HepG2 (cell line): ENCODE results near the gene SATB2. TPM values are rescaled to one million over a fixed set of nuclear protein-coding genes. Genes with fewer than 3 reads are reported as not detected.

ENCODE experiments used
- KLF11 ChIP-seq: IDR thresholded peaks from 2 replicates; pipeline ENCODE4 v1.6.1; 2016; ENCODE audit warnings: missing compliant biosample characterization
- SCMH1 ChIP-seq: sonication (generic); formaldehyde crosslinking; IDR thresholded peaks from 2 replicates; pipeline ENCODE4 v1.9.0; 2021; ENCODE audit warnings: missing genetic modification reagents, mild to moderate bottlenecking, borderline replicate concordance
- SIN3A ChIP-seq: IDR thresholded peaks from 2 replicates; pipeline ENCODE4 v1.6.1; 2011; ENCODE audit warnings: low read depth, mild to moderate bottlenecking, control low read depth, low read length, borderline replicate concordance
- SMC3 ChIP-seq: IDR thresholded peaks from 2 replicates; pipeline ENCODE4 v1.6.1; 2011; ENCODE audit warnings: low read length, improper control_type of control experiment
- TAF1 ChIP-seq: sonication (generic); formaldehyde crosslinking; IDR thresholded peaks from 2 replicates; pipeline ENCODE4 v1.4.0; 2020; ENCODE audit warnings: missing genetic modification reagents
- TOE1 ChIP-seq: sonication (generic); formaldehyde crosslinking; IDR thresholded peaks from 2 replicates; pipeline ENCODE4 v1.4.0; 2020; ENCODE audit warnings: mild to moderate bottlenecking, missing genetic modification reagents
- ZNF224 ChIP-seq: sonication (generic); formaldehyde crosslinking; IDR thresholded peaks from 2 replicates; pipeline ENCODE4 v1.5.0; 2020; ENCODE audit warnings: mild to moderate bottlenecking, missing genetic modification reagents
- ZNF329 ChIP-seq: sonication (generic); formaldehyde crosslinking; IDR thresholded peaks from 2 replicates; pipeline ENCODE4 v1.9.0; 2021; ENCODE audit warnings: low read depth, mild to moderate bottlenecking, missing genetic modification reagents
- ZNF407 ChIP-seq: sonication (generic); formaldehyde crosslinking; IDR thresholded peaks from one replicate; pipeline ENCODE4 v1.5.1; 2020; ENCODE audit warnings: mild to moderate bottlenecking, missing genetic modification reagents; ENCODE audit errors: not compliant biosample characterization
- ZNF547 ChIP-seq: sonication (generic); formaldehyde crosslinking; IDR thresholded peaks from 2 replicates; pipeline ENCODE4 v1.5.1; 2020; ENCODE audit warnings: mild to moderate bottlenecking, missing genetic modification reagents
- ZNF614 ChIP-seq: IDR thresholded peaks from 2 replicates; pipeline ENCODE4 v1.6.1; 2018; ENCODE audit warnings: missing biosample characterization, missing genetic modification reagents, inconsistent platforms, borderline replicate concordance
- polyA plus RNA-seq, 8 experiments: library from polyadenylated mRNA; depleted of rRNA in 3 of 8; stranded (reverse) in 7 of 8; unstranded in 1 of 8; fragments of >200 nt; fragmentation: Illumina TruSeq in 4 of 8; extraction: Trizol in 4 of 8; gene quantifications; 2 replicates each; pipeline versions ENCODE4 v1.2.1 to v1.2.3, GENCODE V29; 2011 to 2016; ENCODE audit warnings: low read depth in 4 of 8, missing spikeins in 1 of 8, mixed read lengths in 1 of 8; ENCODE audit not compliant: insufficient read depth in 1 of 8
- total RNA-seq, 5 experiments: library from RNA; depleted of rRNA; stranded (reverse); fragments of >200 nt; fragmentation: Illumina TruSeq; extraction: Trizol; gene quantifications; 2 replicates each; pipeline ENCODE4 v1.2.3, GENCODE V29; 2016; ENCODE audit warnings: low read depth in 1 of 5
- TF ChIP-seq, protein P1 (sequence below): IDR thresholded peaks from 2 replicates; pipeline ENCODE4 v1.6.1; 2012; ENCODE audit warnings: low read depth, low read length, improper control_type of control experiment
- TF ChIP-seq, protein P2 (sequence below): sonication (generic); formaldehyde crosslinking; IDR thresholded peaks from 2 replicates; pipeline ENCODE4 v1.4.0; 2020; ENCODE audit warnings: mild to moderate bottlenecking, low read depth, missing genetic modification reagents
- TF ChIP-seq, protein P3 (sequence below): sonication (generic); formaldehyde crosslinking; IDR thresholded peaks from 2 replicates; pipeline ENCODE4; 2020; ENCODE audit warnings: missing genetic modification reagents, mild to moderate bottlenecking, borderline replicate concordance

The SATB2 gene
- total and polyA plus RNA-seq, 2 of the 13 experiments (the other 11 are each of a cell fraction or from before 2014, with no cell fraction given): 2.5 to 5.5 TPM

GRCh38 chr2:199459286-199460100 lies 1.8 kb upstream of the SATB2 start (continued):
- peak; percentile 41 for TF ChIP-seq ZNF407
- peak; percentile 35; the same call in 1 of the 2 replicates for TF ChIP-seq KLF11 (CRISPR knock-in tag)
- TF ChIP-seq SCMH1 (CRISPR knock-in tag): no peak
- peak; percentile 82; the same call in 1 of the 2 replicates for TF ChIP-seq ZNF614 (CRISPR knock-in tag)
- TF ChIP-seq ZNF224 (CRISPR knock-in tag): peak; percentile 60
- peak; percentile 4; the same call in 1 of the 2 replicates for TF ChIP-seq ZNF329 (CRISPR knock-in tag)
- TF ChIP-seq, protein P1, sequence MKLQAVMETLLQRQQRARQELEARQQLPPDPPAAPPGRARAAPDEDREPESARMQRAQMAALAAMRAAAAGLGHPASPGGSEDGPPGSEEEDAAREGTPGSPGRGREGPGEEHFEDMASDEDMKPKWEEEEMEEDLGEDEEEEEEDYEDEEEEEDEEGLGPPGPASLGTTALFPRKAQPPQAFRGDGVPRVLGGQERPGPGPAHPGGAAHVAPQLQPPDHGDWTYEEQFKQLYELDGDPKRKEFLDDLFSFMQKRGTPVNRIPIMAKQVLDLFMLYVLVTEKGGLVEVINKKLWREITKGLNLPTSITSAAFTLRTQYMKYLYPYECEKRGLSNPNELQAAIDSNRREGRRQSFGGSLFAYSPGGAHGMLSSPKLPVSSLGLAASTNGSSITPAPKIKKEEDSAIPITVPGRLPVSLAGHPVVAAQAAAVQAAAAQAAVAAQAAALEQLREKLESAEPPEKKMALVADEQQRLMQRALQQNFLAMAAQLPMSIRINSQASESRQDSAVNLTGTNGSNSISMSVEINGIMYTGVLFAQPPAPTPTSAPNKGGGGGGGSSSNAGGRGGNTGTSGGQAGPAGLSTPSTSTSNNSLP: no peak
- TF ChIP-seq, protein P2, sequence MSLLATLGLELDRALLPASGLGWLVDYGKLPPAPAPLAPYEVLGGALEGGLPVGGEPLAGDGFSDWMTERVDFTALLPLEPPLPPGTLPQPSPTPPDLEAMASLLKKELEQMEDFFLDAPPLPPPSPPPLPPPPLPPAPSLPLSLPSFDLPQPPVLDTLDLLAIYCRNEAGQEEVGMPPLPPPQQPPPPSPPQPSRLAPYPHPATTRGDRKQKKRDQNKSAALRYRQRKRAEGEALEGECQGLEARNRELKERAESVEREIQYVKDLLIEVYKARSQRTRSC: peak; percentile 50; the same call in 1 of the 2 replicates
- peak; percentile 67; the same call in 1 of the 2 replicates for TF ChIP-seq TAF1 (CRISPR knock-in tag)
- TF ChIP-seq SMC3: no peak
- TF ChIP-seq TOE1: peak; percentile 86
- TF ChIP-seq SIN3A: peak; percentile 81; the same call in 1 of the 2 replicates
- peak; percentile 93 for TF ChIP-seq ZNF547 (CRISPR knock-in tag)
- TF ChIP-seq, protein P3, sequence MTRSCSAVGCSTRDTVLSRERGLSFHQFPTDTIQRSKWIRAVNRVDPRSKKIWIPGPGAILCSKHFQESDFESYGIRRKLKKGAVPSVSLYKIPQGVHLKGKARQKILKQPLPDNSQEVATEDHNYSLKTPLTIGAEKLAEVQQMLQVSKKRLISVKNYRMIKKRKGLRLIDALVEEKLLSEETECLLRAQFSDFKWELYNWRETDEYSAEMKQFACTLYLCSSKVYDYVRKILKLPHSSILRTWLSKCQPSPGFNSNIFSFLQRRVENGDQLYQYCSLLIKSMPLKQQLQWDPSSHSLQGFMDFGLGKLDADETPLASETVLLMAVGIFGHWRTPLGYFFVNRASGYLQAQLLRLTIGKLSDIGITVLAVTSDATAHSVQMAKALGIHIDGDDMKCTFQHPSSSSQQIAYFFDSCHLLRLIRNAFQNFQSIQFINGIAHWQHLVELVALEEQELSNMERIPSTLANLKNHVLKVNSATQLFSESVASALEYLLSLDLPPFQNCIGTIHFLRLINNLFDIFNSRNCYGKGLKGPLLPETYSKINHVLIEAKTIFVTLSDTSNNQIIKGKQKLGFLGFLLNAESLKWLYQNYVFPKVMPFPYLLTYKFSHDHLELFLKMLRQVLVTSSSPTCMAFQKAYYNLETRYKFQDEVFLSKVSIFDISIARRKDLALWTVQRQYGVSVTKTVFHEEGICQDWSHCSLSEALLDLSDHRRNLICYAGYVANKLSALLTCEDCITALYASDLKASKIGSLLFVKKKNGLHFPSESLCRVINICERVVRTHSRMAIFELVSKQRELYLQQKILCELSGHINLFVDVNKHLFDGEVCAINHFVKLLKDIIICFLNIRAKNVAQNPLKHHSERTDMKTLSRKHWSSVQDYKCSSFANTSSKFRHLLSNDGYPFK (CRISPR knock-in tag): peak; percentile 87; the same call in 1 of the 2 replicates
